Gastrocnemius medialis (tissue), 4 donors: ENCODE results near the gene DNMBP. TPM values are rescaled to one million over a fixed set of nuclear protein-coding genes. Genes with fewer than 3 reads are reported as not detected.
A peak's percentile ranks its signal among the peaks of the same experiment; 100 is the strongest.

ENCODE experiments used
- ATAC-seq, 2 donors: fragments of 150-250 bp; one replicate each; pipeline ENCODE4 v1.9.1; 2016
- DNase-seq, 2 donors: peaks; one replicate each; pipeline ENCODE4 v3.0.0-alpha.2; 2019
- H3K27ac ChIP-seq, 4 donors: fragments of 200-600 bp; sonication (generic); 1 replicate in 1 of 4; 2 replicates in 3 of 4; pipeline ENCODE4 v1.5.1; 2016 to 2018; ENCODE audit warnings: mild to moderate bottlenecking in 2 of 4, moderate library complexity in 1 of 4
- H3K27me3 ChIP-seq, 3 donors: fragments of 200-600 bp; sonication (generic) in 2 of 3; 1 replicate in 1 of 3; 2 replicates in 2 of 3; pipeline versions ENCODE4 v1.5.1 to v1.6.0; 2016 to 2019; ENCODE audit warnings: mild to moderate bottlenecking in 1 of 3, moderate library complexity in 1 of 3
- H3K36me3 ChIP-seq, 2 donors: fragments of 200-600 bp; sonication (generic) in 1 of 2; one replicate each; pipeline ENCODE4 v1.5.1; 2017 to 2018
- H3K4me1 ChIP-seq, 2 donors: fragments of 200-600 bp; sonication (generic) in 1 of 2; one replicate each; pipeline ENCODE4 v1.5.1; 2016 to 2017; ENCODE audit warnings: mild to moderate bottlenecking in 2 of 2
- H3K4me3 ChIP-seq, 4 donors: fragments of 200-600 bp; sonication (generic) in 3 of 4; 1 replicate in 1 of 4; 2 replicates in 3 of 4; pipeline ENCODE4 v1.5.1; 2016 to 2019; ENCODE audit warnings: mild to moderate bottlenecking in 2 of 4
- H3K9me3 ChIP-seq, 3 donors: fragments of 200-600 bp; sonication (generic) in 2 of 3; 1 replicate in 1 of 3; 2 replicates in 2 of 3; pipeline ENCODE4 v1.5.1; 2016 to 2019
- POLR2A ChIP-seq, 2 donors: fragments of 450-650 bp; IDR thresholded peaks; one replicate each; pipeline ENCODE4 v1.6.1; 2017; ENCODE audit warnings: antibody characterized with exemption in 2 of 2, mild to moderate bottlenecking in 2 of 2, moderate library complexity in 2 of 2
- in situ Hi-C, 4 donors: fragments of 200-750 bp; cut with MboI; loops; one replicate each; pipeline versions ENCODE4 v1.15.0 to v1.8.0; 2017; ENCODE audit warnings: low sequenced_read_pairs in 4 of 4
- intact Hi-C: fragments of 100-400 bp; cut with DNase I; formaldehyde crosslinking; loops from one replicate; pipeline ENCODE4 v1.15.1; 2023; ENCODE audit warnings: low total_unique reads
- total RNA-seq, 4 donors: library from RNA; depleted of rRNA; stranded (reverse); fragments of >200 nt; gene quantifications; one replicate each; pipeline versions ENCODE4 v1.1.0 to v1.2.3, GENCODE V29; 2016
- TF ChIP-seq, protein P1 (sequence below), 5 experiments: fragments of 450-650 bp in 3 of 5; fragments of 200-600 bp in 2 of 5; sonication (generic) in 2 of 5; IDR thresholded peaks in 4 of 5; conservative IDR thresholded peaks in 1 of 5; 1 replicate in 4 of 5; 2 replicates in 1 of 5; pipeline ENCODE4 v1.5.1; 2016 to 2019; ENCODE audit warnings: antibody characterized with exemption in 5 of 5, mild to moderate bottlenecking in 3 of 5, moderate library complexity in 3 of 5

The DNMBP gene
- total RNA-seq, 4 donors from 2014 or later: 9.5 to 22.5 (median 15.0) TPM

DNA sequence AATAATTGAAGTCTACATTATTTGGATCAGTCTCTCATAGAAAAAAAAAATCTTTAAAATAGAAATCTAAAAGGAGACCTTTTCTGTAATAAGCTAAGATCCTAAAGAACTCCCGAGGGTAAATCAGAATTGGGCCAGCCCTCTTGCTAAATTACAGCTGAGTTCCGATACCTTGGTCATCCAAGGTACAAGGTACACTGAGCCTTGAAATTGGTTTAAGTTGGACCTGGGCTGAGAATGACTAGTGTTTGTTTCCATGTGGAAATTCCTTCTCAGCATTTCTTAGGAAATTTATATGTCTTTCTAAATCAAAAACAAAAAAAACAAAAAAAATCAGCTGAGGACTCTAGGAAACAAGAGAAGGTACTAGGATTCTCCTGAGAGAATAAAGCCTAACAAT lies 64.9 kb downstream of the DNMBP start:
- no peaks in the 10 kb centered on the region for H3K36me3 ChIP-seq
- no peak for DNase-seq
- TF ChIP-seq POLR2A (IDR thresholded peaks at IDR 0.05): no peak
- TF ChIP-seq, protein P1, sequence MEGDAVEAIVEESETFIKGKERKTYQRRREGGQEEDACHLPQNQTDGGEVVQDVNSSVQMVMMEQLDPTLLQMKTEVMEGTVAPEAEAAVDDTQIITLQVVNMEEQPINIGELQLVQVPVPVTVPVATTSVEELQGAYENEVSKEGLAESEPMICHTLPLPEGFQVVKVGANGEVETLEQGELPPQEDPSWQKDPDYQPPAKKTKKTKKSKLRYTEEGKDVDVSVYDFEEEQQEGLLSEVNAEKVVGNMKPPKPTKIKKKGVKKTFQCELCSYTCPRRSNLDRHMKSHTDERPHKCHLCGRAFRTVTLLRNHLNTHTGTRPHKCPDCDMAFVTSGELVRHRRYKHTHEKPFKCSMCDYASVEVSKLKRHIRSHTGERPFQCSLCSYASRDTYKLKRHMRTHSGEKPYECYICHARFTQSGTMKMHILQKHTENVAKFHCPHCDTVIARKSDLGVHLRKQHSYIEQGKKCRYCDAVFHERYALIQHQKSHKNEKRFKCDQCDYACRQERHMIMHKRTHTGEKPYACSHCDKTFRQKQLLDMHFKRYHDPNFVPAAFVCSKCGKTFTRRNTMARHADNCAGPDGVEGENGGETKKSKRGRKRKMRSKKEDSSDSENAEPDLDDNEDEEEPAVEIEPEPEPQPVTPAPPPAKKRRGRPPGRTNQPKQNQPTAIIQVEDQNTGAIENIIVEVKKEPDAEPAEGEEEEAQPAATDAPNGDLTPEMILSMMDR (IDR thresholded peaks at IDR 0.05 in 4 of 5, conservative IDR thresholded peaks at IDR 0.05 in 1 of 5): no peak
- no peak for ATAC-seq
- H3K4me1 ChIP-seq: peaks cover 32 to 48% of the 10 kb centered on the region in 2 donors
- peak overlapping the region; percentile 8 to 44 (median 14) for H3K27ac ChIP-seq
- H3K27me3 ChIP-seq: no peaks in the 10 kb centered on the region
- intact Hi-C loops (no loop called here), in situ Hi-C loops (no loop called here)
- H3K4me3 ChIP-seq: no peak overlapping the region
- no peaks in the 10 kb centered on the region for H3K9me3 ChIP-seq

DNA sequence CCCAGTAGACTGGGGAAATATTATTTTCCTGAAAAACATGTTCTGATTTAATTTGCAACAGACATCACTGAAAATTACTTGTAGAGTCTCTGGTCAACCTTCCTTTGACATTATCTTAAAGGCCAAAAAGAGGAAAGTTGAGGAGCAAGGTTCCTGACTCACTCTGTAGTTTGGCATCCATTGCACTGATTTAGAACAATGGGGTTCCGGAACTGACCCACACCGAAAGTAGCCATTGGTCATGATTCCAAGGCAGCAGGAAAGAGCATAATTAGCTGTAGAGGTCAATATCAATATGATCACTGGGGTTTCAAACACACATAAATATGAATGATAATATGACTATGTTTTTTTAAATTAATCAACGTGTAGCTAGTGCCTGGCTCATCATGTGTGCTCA lies 65.8 kb downstream of the DNMBP start:
- no peak overlapping the region for H3K27ac ChIP-seq
- intact Hi-C loops: no loop called here
- H3K4me1 ChIP-seq: peaks cover 29 to 48% of the 10 kb centered on the region in 2 donors
- no peaks in the 10 kb centered on the region for H3K36me3 ChIP-seq
- TF ChIP-seq POLR2A (IDR thresholded peaks at IDR 0.05): no peak
- TF ChIP-seq, protein P1 (IDR thresholded peaks at IDR 0.05 in 4 of 5, conservative IDR thresholded peaks at IDR 0.05 in 1 of 5): no peak
- H3K9me3 ChIP-seq: no peaks in the 10 kb centered on the region
- no peaks in the 10 kb centered on the region for H3K27me3 ChIP-seq
- no peak for DNase-seq
- in situ Hi-C loops: no loop called here
- no peak overlapping the region for H3K4me3 ChIP-seq
- ATAC-seq: no peak

DNA sequence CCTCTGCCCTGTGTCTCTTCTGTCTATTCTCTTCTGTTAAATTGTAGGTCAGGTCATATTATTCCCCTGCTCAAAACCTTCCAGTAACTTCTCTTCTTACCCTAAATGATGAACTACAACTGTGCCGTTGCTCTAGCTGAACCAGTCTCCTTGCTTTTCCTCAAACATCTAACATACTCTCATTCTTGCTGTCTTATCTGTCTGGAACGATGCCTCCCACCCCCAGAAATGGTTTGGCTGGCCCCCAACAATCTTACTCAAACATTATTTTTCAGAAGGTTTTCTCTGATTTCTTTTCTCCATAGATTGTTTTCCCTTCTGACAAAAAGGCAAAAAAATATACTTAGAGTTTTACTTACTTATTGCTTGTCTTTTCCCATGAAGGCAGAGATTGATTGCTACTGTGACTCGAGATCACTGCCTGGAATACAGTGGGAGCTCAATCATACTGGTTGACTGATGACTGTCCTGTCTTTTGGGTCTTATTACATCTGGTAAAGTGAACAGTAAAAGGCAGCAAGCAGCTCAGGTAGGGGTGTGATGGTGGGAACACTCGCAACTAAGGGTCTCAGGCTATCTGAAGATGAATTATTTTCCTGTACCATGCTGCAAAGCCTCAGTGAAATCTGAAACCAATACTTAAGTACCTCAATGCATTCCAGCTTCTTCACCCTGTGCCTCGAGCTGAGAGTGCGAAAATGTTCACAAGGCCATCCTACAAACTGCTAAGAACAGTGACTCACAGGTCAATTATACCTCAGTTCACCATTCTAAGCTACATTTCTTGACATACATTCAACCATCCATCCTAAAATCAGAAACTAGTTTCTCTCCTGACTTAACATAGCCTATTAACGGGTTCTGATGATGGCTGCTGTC lies 67.6 kb downstream of the DNMBP start:
- intact Hi-C loops (no loop called here), in situ Hi-C loops (no loop called here)
- Histone ChIP-seq H3K4me3 (no peak overlapping the region), H3K27me3 (no peaks in the 10 kb centered on the region), H3K36me3 (no peaks in the 10 kb centered on the region), H3K27ac (no peak overlapping the region), H3K4me1 (peaks cover 29 to 48% of the 10 kb centered on the region in 2 donors), H3K9me3 (no peaks in the 10 kb centered on the region)
- TF ChIP-seq, protein P1 (IDR thresholded peaks at IDR 0.05 in 4 of 5, conservative IDR thresholded peaks at IDR 0.05 in 1 of 5): no peak
- TF ChIP-seq POLR2A (IDR thresholded peaks at IDR 0.05): no peak
- DNase-seq (no peak), ATAC-seq (peak; percentile 86 to 90)

DNA sequence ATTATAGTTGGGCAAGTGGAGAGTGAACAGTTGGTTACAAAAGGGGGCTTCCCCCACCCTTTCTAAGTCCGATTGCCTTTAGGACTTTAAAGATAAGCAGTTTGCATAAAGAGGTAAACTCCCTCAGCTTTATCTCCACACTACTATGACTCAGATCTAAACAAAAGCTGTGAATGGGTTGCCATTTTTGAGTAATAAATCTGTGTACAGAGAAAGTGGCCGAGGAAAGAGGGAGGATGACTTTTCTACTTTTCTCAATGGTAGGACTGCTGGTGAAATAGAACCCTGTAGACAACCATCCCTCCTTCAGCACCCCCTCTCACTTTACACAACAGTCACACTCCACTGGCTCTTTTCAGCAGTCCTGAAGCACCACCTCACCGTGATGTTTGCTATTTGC lies 71.2 kb downstream of the DNMBP start:
- intact Hi-C loops: no loop called here
- no peaks in the 10 kb centered on the region for H3K9me3 ChIP-seq

More for the DNA sequence above, 71.2 kb downstream of the DNMBP start:
- TF ChIP-seq POLR2A (IDR thresholded peaks at IDR 0.05): no peak
- TF ChIP-seq, protein P1 (IDR thresholded peaks at IDR 0.05 in 4 of 5, conservative IDR thresholded peaks at IDR 0.05 in 1 of 5): no peak
- DNase-seq: no peak
- no peaks in the 10 kb centered on the region for H3K27me3 ChIP-seq
- no peak overlapping the region for H3K27ac ChIP-seq
- in situ Hi-C loops: no loop called here
- H3K4me3 ChIP-seq: no peak overlapping the region
- H3K36me3 ChIP-seq: no peaks in the 10 kb centered on the region
- H3K4me1 ChIP-seq: peaks cover 6 to 14% of the 10 kb centered on the region in 2 donors
- ATAC-seq: no peak
